ENCODE measurements around the gene SUPT3H.

DNA sequence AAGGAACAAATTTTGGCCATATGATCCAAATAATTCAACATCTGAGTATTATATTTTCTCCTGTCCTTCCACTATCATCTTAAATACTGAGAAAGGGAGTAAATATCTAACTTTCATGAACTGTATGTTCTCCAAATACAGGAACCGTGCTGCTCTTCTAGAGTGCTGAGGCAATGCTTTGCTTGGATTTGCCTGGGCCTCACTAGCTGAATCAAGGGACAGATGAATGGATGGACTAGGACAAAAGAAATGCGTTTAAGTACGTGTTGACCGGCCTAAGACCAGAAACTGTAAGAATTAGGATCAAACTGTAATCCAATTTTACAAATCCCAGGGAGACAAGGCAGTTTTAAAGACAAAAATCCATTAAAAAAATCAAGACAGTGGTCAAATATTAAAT is 412.0 kb downstream of the SUPT3H start:
- TF ChIP-seq CTCF (IDR thresholded peaks at IDR 0.05) (no peak), POLR2A (IDR thresholded peaks at IDR 0.05) (no peak)

Measured in breast epithelium (tissue), 3 donors.